ENCODE results near the gene SPATA13. TPM values are rescaled to one million over a fixed set of nuclear protein-coding genes. Genes with fewer than 3 reads are reported as not detected.

The SPATA13 gene
- total RNA-seq, 1 donor from 2014 or later: 8.4 TPM

- no peak for DNase-seq
- peaks cover 7% of the 10 kb centered on the region for H3K4me1 ChIP-seq
- no peaks in the 10 kb centered on the region for H3K36me3 ChIP-seq
- no peaks in the 10 kb centered on the region for H3K9me3 ChIP-seq (replicated peaks)
- H3K27ac ChIP-seq (replicated peaks): no peak overlapping the region
- H3K4me3 ChIP-seq: no peak overlapping the region
- H3K27me3 ChIP-seq (ENCODE audit: low read depth): no peaks in the 10 kb centered on the region
- intact Hi-C loops (cut with micrococcal nuclease): no loop called here
- no peak for TF ChIP-seq CTCF (IDR thresholded peaks at IDR 0.05; ENCODE audit: borderline replicate concordance)
These were observed 21.6 kb downstream of the SPATA13 start for GRCh38 chr13:24181991-24182702.

- intact Hi-C loops (cut with micrococcal nuclease): no loop called here
- Histone ChIP-seq H3K9me3 (replicated peaks) (no peaks in the 10 kb centered on the region), H3K27ac (replicated peaks) (no peak overlapping the region), H3K27me3 (ENCODE audit: low read depth) (no peaks in the 10 kb centered on the region), H3K36me3 (no peaks in the 10 kb centered on the region), H3K4me1 (peaks cover 11% of the 10 kb centered on the region), H3K4me3 (no peak overlapping the region)
- DNase-seq: no peak
- TF ChIP-seq CTCF (IDR thresholded peaks at IDR 0.05; ENCODE audit: borderline replicate concordance): no peak
These were observed 22.2 kb downstream of the SPATA13 start for GRCh38 chr13:24182703-24183081.

- H3K36me3 ChIP-seq: no peaks in the 10 kb centered on the region
- intact Hi-C loops (cut with micrococcal nuclease): no loop called here
- no peak overlapping the region for H3K4me3 ChIP-seq
- H3K4me1 ChIP-seq: peaks cover 11% of the 10 kb centered on the region
- no peak for TF ChIP-seq CTCF (IDR thresholded peaks at IDR 0.05; ENCODE audit: borderline replicate concordance)
- DNase-seq: no peak
- no peak overlapping the region for H3K27ac ChIP-seq (replicated peaks)
- H3K9me3 ChIP-seq (replicated peaks): peaks cover 4% of the 10 kb centered on the region
- H3K27me3 ChIP-seq (ENCODE audit: low read depth): no peaks in the 10 kb centered on the region
These were observed 23.2 kb downstream of the SPATA13 start for GRCh38 chr13:24183741-24184182.

- no peak overlapping the region for H3K4me3 ChIP-seq
These were observed 23.8 kb downstream of the SPATA13 start for GRCh38 chr13:24184265-24184841.

GRCh38 chr13:24184882-24185281 is 24.4 kb downstream of the SPATA13 start:
- peaks cover 11% of the 10 kb centered on the region for H3K4me1 ChIP-seq
- H3K9me3 ChIP-seq (replicated peaks): peaks cover 10% of the 10 kb centered on the region
- TF ChIP-seq CTCF (IDR thresholded peaks at IDR 0.05; ENCODE audit: borderline replicate concordance): no peak
- H3K36me3 ChIP-seq: no peaks in the 10 kb centered on the region
- intact Hi-C loops (cut with micrococcal nuclease): no loop called here
- H3K4me3 ChIP-seq: no peak overlapping the region
- H3K27ac ChIP-seq (replicated peaks): no peak overlapping the region
- no peaks in the 10 kb centered on the region for H3K27me3 ChIP-seq (ENCODE audit: low read depth)
- DNase-seq: no peak

More at GRCh38 chr13:24184265-24184841, 23.8 kb downstream of the SPATA13 start:
- no peak overlapping the region for H3K27ac ChIP-seq (replicated peaks)
- no peak for DNase-seq
- H3K4me1 ChIP-seq: peaks cover 11% of the 10 kb centered on the region
- H3K27me3 ChIP-seq (ENCODE audit: low read depth): no peaks in the 10 kb centered on the region
- peaks cover 10% of the 10 kb centered on the region for H3K9me3 ChIP-seq (replicated peaks)
- intact Hi-C loops (cut with micrococcal nuclease): no loop called here
- TF ChIP-seq CTCF (IDR thresholded peaks at IDR 0.05; ENCODE audit: borderline replicate concordance): no peak
- no peaks in the 10 kb centered on the region for H3K36me3 ChIP-seq

Measured in left ventricle myocardium inferior (tissue), 1 donor.